ENCODE results near the gene IGFBPL1. TPM values are rescaled to one million over a fixed set of nuclear protein-coding genes. Genes with fewer than 3 reads are reported as not detected.

Gene IGFBPL1
- total RNA-seq, 1 experiment from 2014 or later: 13.7 TPM

- Histone ChIP-seq H3K9me3 (ENCODE audit: control insufficient read depth, insufficient read depth, low read depth, low read length) (no peaks in the 10 kb centered on the region), H3K4me3 (ENCODE audit: low read depth in 2 of 2, low read length in 2 of 2) (peak overlapping the region in 1 of 2 experiments; percentile 5; a peak in 1 of 4 replicates), H3K36me3 (ENCODE audit: control insufficient read depth, insufficient read depth, low read length) (no peaks in the 10 kb centered on the region), H3K27ac (ENCODE audit: low read length) (no peak overlapping the region), H3K27me3 (ENCODE audit: control insufficient read depth, insufficient read depth, low read length) (no peaks in the 10 kb centered on the region), H3K4me1 (ENCODE audit: control insufficient read depth, insufficient read depth, low read length) (no peaks in the 10 kb centered on the region)
- ChIA-PET CTCF (no interaction called here), POLR2A (no interaction called here)
- no peak for TF ChIP-seq POLR2AphosphoS5 (IDR thresholded peaks at IDR 0.05; ENCODE audit: low read depth, low read length)
- no peak for TF ChIP-seq TCF7L2 (IDR thresholded peaks at IDR 0.05; ENCODE audit: low read depth, low read length)
- TF ChIP-seq, protein P1, sequence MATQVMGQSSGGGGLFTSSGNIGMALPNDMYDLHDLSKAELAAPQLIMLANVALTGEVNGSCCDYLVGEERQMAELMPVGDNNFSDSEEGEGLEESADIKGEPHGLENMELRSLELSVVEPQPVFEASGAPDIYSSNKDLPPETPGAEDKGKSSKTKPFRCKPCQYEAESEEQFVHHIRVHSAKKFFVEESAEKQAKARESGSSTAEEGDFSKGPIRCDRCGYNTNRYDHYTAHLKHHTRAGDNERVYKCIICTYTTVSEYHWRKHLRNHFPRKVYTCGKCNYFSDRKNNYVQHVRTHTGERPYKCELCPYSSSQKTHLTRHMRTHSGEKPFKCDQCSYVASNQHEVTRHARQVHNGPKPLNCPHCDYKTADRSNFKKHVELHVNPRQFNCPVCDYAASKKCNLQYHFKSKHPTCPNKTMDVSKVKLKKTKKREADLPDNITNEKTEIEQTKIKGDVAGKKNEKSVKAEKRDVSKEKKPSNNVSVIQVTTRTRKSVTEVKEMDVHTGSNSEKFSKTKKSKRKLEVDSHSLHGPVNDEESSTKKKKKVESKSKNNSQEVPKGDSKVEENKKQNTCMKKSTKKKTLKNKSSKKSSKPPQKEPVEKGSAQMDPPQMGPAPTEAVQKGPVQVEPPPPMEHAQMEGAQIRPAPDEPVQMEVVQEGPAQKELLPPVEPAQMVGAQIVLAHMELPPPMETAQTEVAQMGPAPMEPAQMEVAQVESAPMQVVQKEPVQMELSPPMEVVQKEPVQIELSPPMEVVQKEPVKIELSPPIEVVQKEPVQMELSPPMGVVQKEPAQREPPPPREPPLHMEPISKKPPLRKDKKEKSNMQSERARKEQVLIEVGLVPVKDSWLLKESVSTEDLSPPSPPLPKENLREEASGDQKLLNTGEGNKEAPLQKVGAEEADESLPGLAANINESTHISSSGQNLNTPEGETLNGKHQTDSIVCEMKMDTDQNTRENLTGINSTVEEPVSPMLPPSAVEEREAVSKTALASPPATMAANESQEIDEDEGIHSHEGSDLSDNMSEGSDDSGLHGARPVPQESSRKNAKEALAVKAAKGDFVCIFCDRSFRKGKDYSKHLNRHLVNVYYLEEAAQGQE (IDR thresholded peaks at IDR 0.05; ENCODE audit: insufficient read depth in 1 of 2, low read depth in 2 of 2, low read length in 1 of 2): no peak
- no peak for TF ChIP-seq CTCF (IDR thresholded peaks at IDR 0.05)
- no peak for TF ChIP-seq SIN3A (IDR thresholded peaks at IDR 0.05; ENCODE audit: borderline replicate concordance, insufficient read depth, low read depth, low read length)
- no peak for ATAC-seq
- no TSS peak for BruUV-seq (replicated peaks)
- in situ Hi-C loops (cut with HindIII; ENCODE audit: low pct_unique_long_range_greater_than_20kb, low sequenced_read_pairs): no loop called here
- no peak for DNase-seq (ENCODE audit: low read depth, low spot score)
- intact Hi-C loops (cut with micrococcal nuclease; ENCODE audit: unreplicated experiment): no loop called here
Observed at GRCh38 chr9:38437193-38437823, 13.1 kb upstream of the IGFBPL1 start.

- Histone ChIP-seq H3K4me1 (ENCODE audit: control insufficient read depth, insufficient read depth, low read length) (no peaks in the 10 kb centered on the region), H3K4me3 (ENCODE audit: low read depth in 2 of 2, low read length in 2 of 2) (no peak overlapping the region), H3K36me3 (ENCODE audit: control insufficient read depth, insufficient read depth, low read length) (no peaks in the 10 kb centered on the region), H3K27me3 (ENCODE audit: control insufficient read depth, insufficient read depth, low read length) (no peaks in the 10 kb centered on the region), H3K27ac (ENCODE audit: low read length) (no peak overlapping the region), H3K9me3 (ENCODE audit: control insufficient read depth, insufficient read depth, low read depth, low read length) (no peaks in the 10 kb centered on the region)
- CTCF ChIA-PET: no interaction called here
- in situ Hi-C loops (cut with HindIII; ENCODE audit: low pct_unique_long_range_greater_than_20kb, low sequenced_read_pairs): no loop called here
- POLR2A ChIA-PET: interaction anchor here (0.6 kb wide), 1 partner anchor 907 kb away, joined by 3 read pairs; no protein-coding TSS in a partner anchor
- BruUV-seq (replicated peaks): no TSS peak
- TF ChIP-seq, protein P1 (IDR thresholded peaks at IDR 0.05; ENCODE audit: insufficient read depth in 1 of 2, low read depth in 2 of 2, low read length in 1 of 2): no peak
- TF ChIP-seq POLR2AphosphoS5 (IDR thresholded peaks at IDR 0.05; ENCODE audit: low read depth, low read length): no peak
- TF ChIP-seq CTCF (IDR thresholded peaks at IDR 0.05): no peak
- TF ChIP-seq TCF7L2 (IDR thresholded peaks at IDR 0.05; ENCODE audit: low read depth, low read length): no peak
- no peak for TF ChIP-seq SIN3A (IDR thresholded peaks at IDR 0.05; ENCODE audit: borderline replicate concordance, insufficient read depth, low read depth, low read length)
- no peak for ATAC-seq
- intact Hi-C loops (cut with micrococcal nuclease; ENCODE audit: unreplicated experiment): no loop called here
- DNase-seq (ENCODE audit: low read depth, low spot score): no peak
Observed at GRCh38 chr9:38436708-38437107, 12.5 kb upstream of the IGFBPL1 start.

All from Panc1 (cell line).